Activated naive CD8-positive, alpha-beta T cell treated with anti-CD3 and anti-CD28 coated beads for 36 hours (primary cell): ENCODE measurements around the gene ABCC3. TPM values are rescaled to one million over a fixed set of nuclear protein-coding genes. Genes with fewer than 3 reads are reported as not detected.
"Not testable (repeated sequence)": the region's sequence is repeated elsewhere in the genome, so short reads cannot be mapped to it uniquely, and the experiment has no call there.

ENCODE experiments used
- DNase-seq: peaks from one replicate; pipeline ENCODE4 v3.0.0; 2021
- H3K27ac Mint-ChIP-seq: one replicate; pipeline ENCODE4 v1.8.0; 2022; ENCODE audit warnings: mild to moderate bottlenecking, moderate library complexity, mixed read lengths
- H3K27me3 Mint-ChIP-seq: one replicate; pipeline ENCODE4 v1.8.0; 2022; ENCODE audit warnings: mild to moderate bottlenecking, mixed read lengths
- H3K36me3 Mint-ChIP-seq: one replicate; pipeline ENCODE4 v1.8.0; 2021; ENCODE audit warnings: mild to moderate bottlenecking, mixed read lengths
- H3K4me1 Mint-ChIP-seq: one replicate; pipeline ENCODE4 v1.8.0; 2021; ENCODE audit warnings: mixed read lengths
- H3K4me3 Mint-ChIP-seq: one replicate; pipeline ENCODE4 v1.8.0; 2022; ENCODE audit warnings: mild to moderate bottlenecking, moderate library complexity, mixed read lengths
- H3K9me3 Mint-ChIP-seq: one replicate; pipeline ENCODE4 v1.8.0; 2022; ENCODE audit warnings: mixed read lengths
- total RNA-seq, 2 experiments: library from RNA; stranded (reverse); gene quantifications; one replicate each; pipeline ENCODE4 v1.2.3, GENCODE V29; 2021

The ABCC3 gene
- total RNA-seq, 2 experiments from 2014 or later = not detected

- H3K27me3 Mint-ChIP-seq = no peaks in the 10 kb centered on the region
- no peak for DNase-seq
- H3K9me3 Mint-ChIP-seq = no peaks in the 10 kb centered on the region
- peaks cover 27% of the 10 kb centered on the region for H3K36me3 Mint-ChIP-seq
- H3K27ac Mint-ChIP-seq = peak overlapping the region; percentile 35
- H3K4me1 Mint-ChIP-seq = peaks cover 23% of the 10 kb centered on the region
- H3K4me3 Mint-ChIP-seq = no peak overlapping the region
Observed at GRCh38 chr17:50697062-50697461, 62.4 kb downstream of the ABCC3 start.

- Mint-ChIP-seq H3K27ac (peak overlapping the region; percentile 48), H3K27me3 (no peaks in the 10 kb centered on the region), H3K4me1 (peaks cover 23% of the 10 kb centered on the region), H3K9me3 (no peaks in the 10 kb centered on the region), H3K36me3 (peaks cover 27% of the 10 kb centered on the region), H3K4me3 (no peak overlapping the region)
- DNase-seq = no peak
Observed at GRCh38 chr17:50697663-50698272, 63.1 kb downstream of the ABCC3 start.

- no peak overlapping the region for H3K4me3 Mint-ChIP-seq
- no peaks in the 10 kb centered on the region for H3K9me3 Mint-ChIP-seq
- no peak for DNase-seq
- H3K27me3 Mint-ChIP-seq = no peaks in the 10 kb centered on the region
- H3K4me1 Mint-ChIP-seq = peaks cover 32% of the 10 kb centered on the region
- H3K36me3 Mint-ChIP-seq = peaks cover 37% of the 10 kb centered on the region
- H3K27ac Mint-ChIP-seq = peak overlapping the region; percentile 47
Observed at GRCh38 chr17:50699410-50699809, 64.7 kb downstream of the ABCC3 start.

- no peaks in the 10 kb centered on the region for H3K9me3 Mint-ChIP-seq
- no peak overlapping the region for H3K27ac Mint-ChIP-seq
- H3K4me3 Mint-ChIP-seq = no peak overlapping the region
- no peak for DNase-seq
- peaks cover 39% of the 10 kb centered on the region for H3K36me3 Mint-ChIP-seq
- peaks cover 31% of the 10 kb centered on the region for H3K4me1 Mint-ChIP-seq
- H3K27me3 Mint-ChIP-seq = no peaks in the 10 kb centered on the region
Observed at GRCh38 chr17:50703162-50703561, 68.5 kb downstream of the ABCC3 start.

- peak within 1 kb of the TSS; percentile 94 for H3K27ac Mint-ChIP-seq
- peaks cover 30% of the 10 kb centered on the region for H3K36me3 Mint-ChIP-seq
- no peaks in the 10 kb centered on the region for H3K9me3 Mint-ChIP-seq
- peak within 1 kb of the TSS; percentile 93 for H3K4me3 Mint-ChIP-seq
- H3K4me1 Mint-ChIP-seq = peaks cover 32% of the 10 kb centered on the region
- H3K27me3 Mint-ChIP-seq = no peaks in the 10 kb centered on the region
- peak; percentile 93 for DNase-seq
Observed at GRCh38 chr17:50707289-50708049, 72.8 kb downstream of the ABCC3 start, which contains the start of gene ANKRD40. ANKRD40 (minus strand) TSS chr17:50707914; CDS start chr17:50707654, 260 bp downstream.

- DNase-seq = no peak
- H3K4me3 Mint-ChIP-seq = peak overlapping the region; percentile 79
- H3K27me3 Mint-ChIP-seq = no peaks in the 10 kb centered on the region
- H3K4me1 Mint-ChIP-seq = peaks cover 30% of the 10 kb centered on the region
- peak overlapping the region; percentile 89 for H3K27ac Mint-ChIP-seq
- H3K36me3 Mint-ChIP-seq = peaks cover 29% of the 10 kb centered on the region
- H3K9me3 Mint-ChIP-seq = no peaks in the 10 kb centered on the region
Observed at GRCh38 chr17:50708050-50709000, 73.6 kb downstream of the ABCC3 start.

- H3K27me3 Mint-ChIP-seq, DNase-seq, H3K9me3 Mint-ChIP-seq: not testable (repeated sequence)
- H3K27ac Mint-ChIP-seq = peak overlapping the region; percentile 89
- peaks cover 21% of the 10 kb centered on the region for H3K36me3 Mint-ChIP-seq
- H3K4me1 Mint-ChIP-seq = peaks cover 22% of the 10 kb centered on the region
- H3K4me3 Mint-ChIP-seq = peak overlapping the region; percentile 79
Observed at GRCh38 chr17:50709053-50709452, 74.4 kb downstream of the ABCC3 start.

GRCh38 chr17:50710025-50710424 is 75.3 kb downstream of the ABCC3 start:
- H3K4me3 Mint-ChIP-seq = no peak overlapping the region
- H3K4me1 Mint-ChIP-seq = peaks cover 20% of the 10 kb centered on the region
- no peak for DNase-seq
- H3K9me3 Mint-ChIP-seq = no peaks in the 10 kb centered on the region
- peaks cover 14% of the 10 kb centered on the region for H3K36me3 Mint-ChIP-seq
- peak overlapping the region; percentile 89 for H3K27ac Mint-ChIP-seq
- no peaks in the 10 kb centered on the region for H3K27me3 Mint-ChIP-seq

- H3K27me3 Mint-ChIP-seq = no peaks in the 10 kb centered on the region
- no peak overlapping the region for H3K27ac Mint-ChIP-seq
- no peak for DNase-seq
Observed at GRCh38 chr17:50710650-50711049, 76.0 kb downstream of the ABCC3 start.

GRCh38 chr17:50712641-50713040 is 78.0 kb downstream of the ABCC3 start:
- no peak for DNase-seq
- Mint-ChIP-seq H3K27ac (no peak overlapping the region), H3K4me1 (peaks cover 8% of the 10 kb centered on the region), H3K4me3 (no peak overlapping the region), H3K27me3 (no peaks in the 10 kb centered on the region), H3K36me3 (no peaks in the 10 kb centered on the region), H3K9me3 (no peaks in the 10 kb centered on the region)

More at GRCh38 chr17:50710650-50711049, 76.0 kb downstream of the ABCC3 start:
- peaks cover 16% of the 10 kb centered on the region for H3K4me1 Mint-ChIP-seq
- H3K36me3 Mint-ChIP-seq = peaks cover 8% of the 10 kb centered on the region
- H3K9me3 Mint-ChIP-seq = no peaks in the 10 kb centered on the region
- no peak overlapping the region for H3K4me3 Mint-ChIP-seq

GRCh38 chr17:50715471-50715870 is 80.8 kb downstream of the ABCC3 start:
- H3K27me3 Mint-ChIP-seq = no peaks in the 10 kb centered on the region
- H3K4me3 Mint-ChIP-seq = no peak overlapping the region
- peaks cover 5% of the 10 kb centered on the region for H3K4me1 Mint-ChIP-seq
- H3K9me3 Mint-ChIP-seq = no peaks in the 10 kb centered on the region
- no peak for DNase-seq
- H3K36me3 Mint-ChIP-seq = peaks cover 16% of the 10 kb centered on the region
- no peak overlapping the region for H3K27ac Mint-ChIP-seq

- Mint-ChIP-seq H3K9me3 (no peaks in the 10 kb centered on the region), H3K27me3 (no peaks in the 10 kb centered on the region), H3K27ac (peak within 1 kb of the TSS; percentile 98), H3K36me3 (peaks cover 36% of the 10 kb centered on the region), H3K4me1 (peaks cover 22% of the 10 kb centered on the region), H3K4me3 (peak within 1 kb of the TSS; percentile 89)
- peak; percentile 97 for DNase-seq
Observed at GRCh38 chr17:50719144-50719923, 84.7 kb downstream of the ABCC3 start, which contains the start of gene LUC7L3. LUC7L3 (plus strand) TSS chr17:50719603; CDS start chr17:50719733, 130 bp downstream.

GRCh38 chr17:50719924-50720794 is 85.5 kb downstream of the ABCC3 start:
- Mint-ChIP-seq H3K9me3 (no peaks in the 10 kb centered on the region), H3K27ac (peak overlapping the region; percentile 98), H3K4me1 (peaks cover 25% of the 10 kb centered on the region), H3K36me3 (peaks cover 38% of the 10 kb centered on the region), H3K4me3 (peak overlapping the region; percentile 89), H3K27me3 (no peaks in the 10 kb centered on the region)
- DNase-seq = no peak
